ENCODE measurements around the gene YPEL1. TPM values are rescaled to one million over a fixed set of nuclear protein-coding genes. Genes with fewer than 3 reads are reported as not detected.

Gene YPEL1
- total RNA-seq, 4 donors from 2014 or later: 2.9 to 9.0 (median 4.6) TPM; not detected in 1

DNA sequence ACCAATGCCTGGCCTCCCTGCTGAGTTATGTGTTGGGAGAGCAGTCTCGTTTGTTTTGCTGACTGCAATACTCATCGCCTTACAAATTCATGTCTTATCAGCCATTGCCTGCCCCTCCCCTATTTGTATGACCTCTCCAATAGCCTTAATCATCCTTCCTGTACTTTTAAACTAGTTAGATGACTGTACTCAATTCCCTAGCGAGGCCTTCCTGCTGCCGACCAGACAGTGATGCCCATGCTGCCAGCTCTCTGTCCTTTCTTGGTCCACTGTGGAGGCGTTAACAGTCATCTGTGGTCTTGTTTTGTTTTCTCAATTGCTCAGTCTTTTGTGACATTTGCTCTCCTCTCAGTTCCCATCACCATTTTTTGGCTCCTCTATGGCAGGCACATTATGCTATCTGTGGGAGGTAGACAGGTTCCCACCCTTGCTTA, 20.3 kb upstream of the YPEL1 start:
- 46 to 59% methylated on average over 5 of the region's 5 CpGs for WGBS, 2 donors (ENCODE audit: low coverage in 1 of 2)
- TF ChIP-seq CTCF (IDR thresholded peaks at IDR 0.05) (no peak), POLR2A (IDR thresholded peaks at IDR 0.05) (no peak), POLR2AphosphoS5 (IDR thresholded peaks at IDR 0.05) (no peak), EP300 (IDR thresholded peaks at IDR 0.05; ENCODE audit: low read depth) (no peak)
- H3K36me3 ChIP-seq: no peaks in the 10 kb centered on the region
- DNase-seq: no peak
- no peak overlapping the region for H3K27ac ChIP-seq
- intact Hi-C loops (cut with DNase I; ENCODE audit: low total_unique reads) (no loop called here), in situ Hi-C loops (cut with MboI; ENCODE audit: low pct_ligation_motif_present in 1 of 4, low pct_unique_long_range_greater_than_20kb in 1 of 4, low sequenced_read_pairs in 3 of 4) (no loop called here)
- peaks cover 0 to 11% (median 3%) of the 10 kb centered on the region in 4 donors for H3K4me1 ChIP-seq
- H3K27me3 ChIP-seq: no peaks in the 10 kb centered on the region
- H3K9me3 ChIP-seq: no peaks in the 10 kb centered on the region
- no peak overlapping the region for H3K4me3 ChIP-seq

GRCh38 chr22:21754523-21754922, 18.9 kb upstream of the YPEL1 start:
- TF ChIP-seq POLR2AphosphoS5 (IDR thresholded peaks at IDR 0.05): no peak
- Histone ChIP-seq H3K27ac (no peak overlapping the region), H3K4me3 (no peak overlapping the region), H3K27me3 (no peaks in the 10 kb centered on the region), H3K9me3 (no peaks in the 10 kb centered on the region), H3K36me3 (no peaks in the 10 kb centered on the region), H3K4me1 (peaks cover 0 to 11% (median 3%) of the 10 kb centered on the region in 4 donors)
- in situ Hi-C loops (cut with MboI; ENCODE audit: low pct_ligation_motif_present in 1 of 4, low pct_unique_long_range_greater_than_20kb in 1 of 4, low sequenced_read_pairs in 3 of 4) (no loop called here), intact Hi-C loops (cut with DNase I; ENCODE audit: low total_unique reads) (no loop called here)
- no peak for DNase-seq
- 32% methylated on average over 6 of the region's 7 CpGs; no CpG with 5 or more reads in 1 of the 2 donors for WGBS, 2 donors (ENCODE audit: low coverage in 1 of 2)

DNA sequence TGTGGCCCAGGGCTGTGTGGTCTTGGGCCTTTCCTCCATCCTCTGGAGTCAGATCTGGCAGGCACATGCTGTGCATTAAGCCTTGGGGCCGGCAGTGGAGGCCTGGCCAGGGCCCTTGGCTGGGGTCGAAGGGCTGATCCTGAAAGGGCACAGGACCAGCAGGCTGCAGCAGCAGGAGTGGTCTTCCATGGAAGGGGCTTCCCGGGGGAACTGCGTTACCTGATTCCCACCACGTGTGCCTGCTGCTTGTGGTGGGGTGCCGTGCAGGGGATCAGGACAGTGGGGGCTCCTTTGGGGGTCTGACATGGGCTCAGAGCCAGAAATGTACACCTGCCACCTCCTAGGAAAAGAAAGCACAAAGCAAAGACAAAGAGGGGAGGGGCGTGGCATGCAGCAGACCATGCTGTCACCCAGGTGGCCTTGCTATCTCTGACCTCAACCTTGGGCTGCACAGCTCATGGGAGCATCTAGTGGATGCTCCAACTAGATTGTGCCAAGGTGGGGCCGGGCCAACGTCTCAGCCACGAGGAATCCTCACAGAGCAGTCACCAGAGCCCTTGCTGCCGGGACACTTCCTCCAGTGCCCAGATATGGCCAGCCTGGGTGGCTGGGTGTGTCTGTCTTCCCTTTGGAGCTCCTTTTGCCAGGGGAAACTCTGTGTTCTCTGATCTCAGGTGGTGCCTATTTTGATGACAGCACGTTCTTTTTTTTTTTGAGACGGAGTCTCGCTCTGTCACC, 17.9 kb upstream of the YPEL1 start:
- intact Hi-C loops (cut with DNase I; ENCODE audit: low total_unique reads): no loop called here
- no peak overlapping the region for H3K27ac ChIP-seq

GRCh38 chr22:21752276-21752675, 16.7 kb upstream of the YPEL1 start:
- Histone ChIP-seq H3K36me3 (no peaks in the 10 kb centered on the region), H3K4me1 (peaks cover 0 to 11% (median 3%) of the 10 kb centered on the region in 4 donors), H3K27ac (no peak overlapping the region), H3K9me3 (no peaks in the 10 kb centered on the region), H3K4me3 (no peak overlapping the region), H3K27me3 (no peaks in the 10 kb centered on the region)
- no peak for DNase-seq
- intact Hi-C loops (cut with DNase I; ENCODE audit: low total_unique reads) (no loop called here), in situ Hi-C loops (cut with MboI; ENCODE audit: low pct_ligation_motif_present in 1 of 4, low pct_unique_long_range_greater_than_20kb in 1 of 4, low sequenced_read_pairs in 3 of 4) (no loop called here)
- WGBS, 2 donors (ENCODE audit: low coverage in 1 of 2): 94 to 99% methylated on average over 4 of the region's 4 CpGs
- TF ChIP-seq POLR2A (IDR thresholded peaks at IDR 0.05) (no peak), POLR2AphosphoS5 (IDR thresholded peaks at IDR 0.05) (no peak), EP300 (IDR thresholded peaks at IDR 0.05; ENCODE audit: low read depth) (no peak), CTCF (IDR thresholded peaks at IDR 0.05) (no peak)

More for the DNA sequence above, 17.9 kb upstream of the YPEL1 start:
- in situ Hi-C loops (cut with MboI; ENCODE audit: low pct_ligation_motif_present in 1 of 4, low pct_unique_long_range_greater_than_20kb in 1 of 4, low sequenced_read_pairs in 3 of 4): no loop called here
- WGBS, 2 donors (ENCODE audit: low coverage in 1 of 2): 70% methylated on average over 14 of the region's 14 CpGs; no CpG with 5 or more reads in 1 of the 2 donors
- TF ChIP-seq POLR2AphosphoS5 (IDR thresholded peaks at IDR 0.05): no peak
- TF ChIP-seq CTCF (IDR thresholded peaks at IDR 0.05): no peak
- no peak for TF ChIP-seq POLR2A (IDR thresholded peaks at IDR 0.05)
- TF ChIP-seq EP300 (IDR thresholded peaks at IDR 0.05; ENCODE audit: low read depth): no peak
- H3K4me3 ChIP-seq: no peak overlapping the region
- no peaks in the 10 kb centered on the region for H3K27me3 ChIP-seq
- H3K4me1 ChIP-seq: peaks cover 0 to 11% (median 3%) of the 10 kb centered on the region in 4 donors
- no peaks in the 10 kb centered on the region for H3K9me3 ChIP-seq
- H3K36me3 ChIP-seq: no peaks in the 10 kb centered on the region
- no peak for DNase-seq
